ENCODE measurements around the gene EIF1AY.

DNA sequence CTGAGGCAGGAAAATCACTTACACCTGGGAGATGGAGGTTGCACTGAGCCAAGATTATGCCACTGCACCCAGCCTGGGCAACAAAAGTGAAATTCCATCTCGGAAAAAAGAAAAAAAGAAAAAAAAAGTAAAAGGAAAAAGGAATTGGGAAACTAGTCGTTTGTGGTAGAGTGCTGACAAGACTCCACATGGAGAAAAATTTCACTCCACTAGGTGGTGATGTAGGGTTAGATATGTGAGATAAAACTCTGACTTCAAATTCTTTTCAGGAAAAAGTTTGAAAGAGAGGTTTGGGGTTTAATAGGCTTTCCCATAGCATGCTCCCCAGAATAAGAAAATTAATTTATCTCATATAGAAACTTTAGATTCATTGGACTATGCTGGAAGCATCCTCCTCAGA lies 16.9 kb upstream of the EIF1AY start:
- TF ChIP-seq POLR2AphosphoS5 (IDR thresholded peaks at IDR 0.05) (no peak), POLR2A (IDR thresholded peaks at IDR 0.05) (no peak)

Data from spleen (tissue), 3 donors.